Prostate gland (tissue), 2 donors: ENCODE data around the gene C1R. TPM values are rescaled to one million over a fixed set of nuclear protein-coding genes. Genes with fewer than 3 reads are reported as not detected.

ENCODE experiments used
- DNase-seq: peaks from one replicate; pipeline ENCODE4 v3.0.0-alpha.2; 2019; ENCODE audit warnings: low spot score
- H3K27ac ChIP-seq, 2 donors: fragments of 200-600 bp; sonication (generic); 2 replicates each; pipeline ENCODE4 v1.5.1; 2017 to 2019
- H3K27me3 ChIP-seq: fragments of 200-600 bp; sonication (generic); replicated peaks from 2 replicates; pipeline ENCODE4 v1.5.1; 2019; ENCODE audit not compliant: insufficient read depth
- H3K36me3 ChIP-seq, 2 donors: fragments of 200-600 bp; sonication (generic); 1 replicate in 1 of 2; 2 replicates in 1 of 2; pipeline versions ENCODE4 v1.5.1 to v1.8.1; 2017 to 2019
- H3K4me1 ChIP-seq: fragments of 200-600 bp; sonication (generic); replicated peaks from 2 replicates; pipeline ENCODE4 v1.5.1; 2019
- H3K4me3 ChIP-seq, 2 donors: fragments of 200-600 bp; sonication (generic); 2 replicates each; pipeline ENCODE4 v1.5.1; 2017 to 2019
- H3K9me3 ChIP-seq: fragments of 200-600 bp; sonication (generic); 2 replicates; pipeline ENCODE4 v1.5.1; 2017
- POLR2A ChIP-seq: fragments of 450-650 bp; IDR thresholded peaks from one replicate; pipeline ENCODE4 v1.6.1; 2016; ENCODE audit warnings: antibody characterized with exemption, mild to moderate bottlenecking
- POLR2AphosphoS5 ChIP-seq: sonication (generic); formaldehyde crosslinking; IDR thresholded peaks from one replicate; pipeline ENCODE4 v1.6.1; 2017; ENCODE audit warnings: antibody characterized with exemption
- WGBS: methylation state at CpG from one replicate; pipeline ENCODE4 v1.1.5; 2018; 5-methylcytosine and 5-hydroxymethylcytosine counted together
- intact Hi-C: fragments of 100-400 bp; cut with DNase I; formaldehyde crosslinking; loops from one replicate; pipeline ENCODE4 v1.14.2; 2022
- total RNA-seq, 2 donors: library from RNA; depleted of rRNA; stranded (reverse); fragments of >200 nt; gene quantifications; one replicate each; pipeline ENCODE4 v1.1.0, GENCODE V29; 2016
- TF ChIP-seq, protein P1 (sequence below), 4 experiments: fragments of 200-600 bp in 2 of 4; fragments of 450-650 bp in 2 of 4; sonication (generic) in 2 of 4; IDR thresholded peaks; 1 replicate in 3 of 4; 2 replicates in 1 of 4; pipeline ENCODE4 v1.5.1; 2016 to 2019; ENCODE audit warnings: antibody characterized with exemption in 4 of 4, mild to moderate bottlenecking in 2 of 4, moderate library complexity in 2 of 4

C1R gene
- total RNA-seq, 2 donors from 2014 or later, result 104 to 261 TPM

DNA sequence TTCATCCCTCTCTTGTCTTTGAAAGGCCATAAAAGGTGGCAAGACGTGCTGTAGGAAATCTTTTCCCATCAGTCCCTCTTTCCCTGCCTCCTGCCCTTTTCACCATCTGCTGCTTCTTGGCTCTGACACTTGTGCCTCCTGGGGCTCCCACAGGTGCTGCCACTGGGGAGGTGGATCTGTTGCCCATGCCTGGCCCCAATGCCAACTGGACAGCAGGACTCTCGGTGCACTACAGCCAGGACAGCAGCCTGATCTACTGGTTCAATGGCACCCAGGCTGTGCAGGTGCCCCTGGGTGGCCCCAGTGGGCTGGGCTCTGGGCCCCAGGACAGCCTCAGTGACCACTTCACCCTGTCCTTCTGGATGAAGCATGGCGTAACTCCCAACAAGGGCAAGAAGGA is 44.4 kb upstream of the C1R start:
- Histone ChIP-seq H3K9me3 (no peaks in the 10 kb centered on the region), H3K36me3 (peaks cover 0 to 5% of the 10 kb centered on the region in 2 donors), H3K27me3 (no peaks in the 10 kb centered on the region), H3K4me1 (no peaks in the 10 kb centered on the region), H3K27ac (no peak overlapping the region), H3K4me3 (no peak overlapping the region)
- intact Hi-C loops, result no loop called here
- DNase-seq, result no peak
- WGBS, result 81% methylated on average over 3 of the region's 3 CpGs
- TF ChIP-seq POLR2A (no peak), POLR2AphosphoS5 (no peak)
- TF ChIP-seq, protein P1, sequence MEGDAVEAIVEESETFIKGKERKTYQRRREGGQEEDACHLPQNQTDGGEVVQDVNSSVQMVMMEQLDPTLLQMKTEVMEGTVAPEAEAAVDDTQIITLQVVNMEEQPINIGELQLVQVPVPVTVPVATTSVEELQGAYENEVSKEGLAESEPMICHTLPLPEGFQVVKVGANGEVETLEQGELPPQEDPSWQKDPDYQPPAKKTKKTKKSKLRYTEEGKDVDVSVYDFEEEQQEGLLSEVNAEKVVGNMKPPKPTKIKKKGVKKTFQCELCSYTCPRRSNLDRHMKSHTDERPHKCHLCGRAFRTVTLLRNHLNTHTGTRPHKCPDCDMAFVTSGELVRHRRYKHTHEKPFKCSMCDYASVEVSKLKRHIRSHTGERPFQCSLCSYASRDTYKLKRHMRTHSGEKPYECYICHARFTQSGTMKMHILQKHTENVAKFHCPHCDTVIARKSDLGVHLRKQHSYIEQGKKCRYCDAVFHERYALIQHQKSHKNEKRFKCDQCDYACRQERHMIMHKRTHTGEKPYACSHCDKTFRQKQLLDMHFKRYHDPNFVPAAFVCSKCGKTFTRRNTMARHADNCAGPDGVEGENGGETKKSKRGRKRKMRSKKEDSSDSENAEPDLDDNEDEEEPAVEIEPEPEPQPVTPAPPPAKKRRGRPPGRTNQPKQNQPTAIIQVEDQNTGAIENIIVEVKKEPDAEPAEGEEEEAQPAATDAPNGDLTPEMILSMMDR (IDR thresholded peaks at IDR 0.05), result no peak

DNA sequence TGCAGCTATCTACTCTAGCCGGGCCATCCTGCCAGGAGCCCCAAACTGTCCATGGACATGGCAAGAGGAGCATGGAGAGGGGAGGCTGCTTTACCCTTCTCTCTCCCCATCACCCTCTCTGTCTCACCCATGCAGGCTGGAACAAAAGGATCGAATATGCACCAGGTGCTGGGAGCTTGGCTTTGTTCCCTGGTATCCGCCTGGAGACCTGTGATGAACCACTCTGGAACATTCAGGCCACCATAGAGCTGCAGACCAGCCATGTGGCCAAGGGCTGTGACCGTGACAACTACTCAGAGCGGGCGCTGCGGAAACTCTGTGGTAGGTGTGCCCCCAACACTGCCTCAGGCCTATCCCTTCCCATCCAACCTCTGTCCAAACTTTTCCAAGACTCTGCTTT is 43.8 kb upstream of the C1R start:
- Histone ChIP-seq H3K9me3 (no peaks in the 10 kb centered on the region), H3K4me3 (no peak overlapping the region), H3K27me3 (no peaks in the 10 kb centered on the region), H3K36me3 (peaks cover 0 to 5% of the 10 kb centered on the region in 2 donors), H3K4me1 (no peaks in the 10 kb centered on the region), H3K27ac (no peak overlapping the region)
- 94% methylated on average over 7 of the region's 7 CpGs for WGBS
- TF ChIP-seq, protein P1 (IDR thresholded peaks at IDR 0.05), result no peak
- TF ChIP-seq POLR2AphosphoS5 (no peak), POLR2A (no peak)
- intact Hi-C loops, result no loop called here
- no peak for DNase-seq

DNA sequence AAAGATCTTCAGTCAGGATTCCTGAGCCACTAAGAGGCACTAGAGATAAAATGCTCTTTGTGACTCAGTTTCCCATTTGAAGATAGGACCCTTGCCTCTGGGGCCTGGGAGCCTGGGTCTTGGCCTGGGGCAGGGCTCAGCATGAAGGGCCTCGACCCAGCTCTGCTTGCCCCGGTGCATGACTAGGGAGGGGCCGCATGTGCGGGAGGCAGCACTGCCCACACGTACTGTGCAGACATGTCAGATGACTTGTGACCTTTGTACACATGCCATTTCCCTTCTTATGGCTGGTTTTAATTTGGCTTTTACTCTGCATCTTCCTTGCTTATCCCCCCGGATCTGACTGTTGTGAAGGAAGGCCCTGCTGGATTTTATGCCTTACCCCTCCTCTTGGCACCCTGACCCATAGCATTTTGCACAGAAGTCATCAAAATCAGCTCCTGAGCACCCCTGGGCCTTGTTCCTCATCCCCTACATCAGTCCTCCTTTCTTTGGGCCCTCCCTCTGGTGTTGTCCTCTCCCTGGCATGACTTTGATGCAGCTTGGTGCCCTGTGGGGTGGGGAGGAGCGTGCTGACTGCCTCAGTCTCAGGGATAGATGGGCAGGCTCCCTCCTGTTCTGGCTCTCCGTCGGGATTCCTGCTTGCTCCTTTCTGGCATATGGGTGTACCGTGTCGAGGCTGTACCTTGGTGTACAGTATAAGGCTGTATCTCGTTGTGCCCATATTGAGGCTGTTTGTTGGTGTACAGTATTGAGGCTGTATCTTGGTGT is 42.3 kb upstream of the C1R start:
- Histone ChIP-seq H3K27me3 (no peaks in the 10 kb centered on the region), H3K4me3 (no peak overlapping the region), H3K27ac (no peak overlapping the region), H3K9me3 (no peaks in the 10 kb centered on the region), H3K36me3 (peaks cover 0 to 5% of the 10 kb centered on the region in 2 donors), H3K4me1 (no peaks in the 10 kb centered on the region)
- WGBS, result 86% methylated on average over 12 of the region's 12 CpGs
- TF ChIP-seq, protein P1 (IDR thresholded peaks at IDR 0.05), result no peak
- no peak for TF ChIP-seq POLR2AphosphoS5
- intact Hi-C loops, result no loop called here
- DNase-seq, result no peak

DNA sequence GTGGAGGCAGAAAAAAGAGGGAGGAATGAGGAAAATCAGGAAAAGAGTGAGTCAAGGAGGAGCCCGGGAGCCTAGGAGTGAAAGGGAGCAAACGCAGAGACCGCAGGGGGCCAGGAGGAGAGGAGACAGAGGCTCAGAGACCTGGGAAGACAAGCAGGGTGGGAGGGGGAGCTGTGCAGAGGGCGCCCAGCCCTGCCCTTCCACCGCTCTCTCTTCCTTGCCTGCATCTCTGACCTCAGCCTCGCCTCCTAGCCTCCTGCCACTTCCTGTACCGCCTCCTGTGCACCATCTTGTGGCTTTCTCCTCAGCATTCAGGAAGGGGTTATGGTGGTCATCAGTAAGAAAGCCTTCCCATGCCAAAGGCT is 39.2 kb upstream of the C1R start:
- peaks cover 0 to under 1% of the 10 kb centered on the region in 2 donors for H3K36me3 ChIP-seq
- TF ChIP-seq, protein P1 (IDR thresholded peaks at IDR 0.05), result no peak
- TF ChIP-seq POLR2AphosphoS5, result no peak
- no peak for TF ChIP-seq POLR2A
- 54% methylated on average over 7 of the region's 7 CpGs for whole genome bisulfite sequencing
- no peak for DNase-seq
- H3K27me3 ChIP-seq, result no peaks in the 10 kb centered on the region
- H3K9me3 ChIP-seq, result no peaks in the 10 kb centered on the region
- peak overlapping the region in 1 of 2 donors; percentile 73 for H3K27ac ChIP-seq
- intact Hi-C loops, result no loop called here
- no peak overlapping the region for H3K4me3 ChIP-seq
- H3K4me1 ChIP-seq, result peaks cover 3% of the 10 kb centered on the region
